ENCODE measurements around the gene IL2RA.
"Not testable (repeated sequence)": the region's sequence is repeated elsewhere in the genome, so short reads cannot be mapped to it uniquely, and the experiment has no call there.

IL2RA gene

GRCh38 chr10:6082496-6083395 lies 20.6 kb upstream of the IL2RA start:
- no peak for DNase-seq (ENCODE audit: low read depth, low spot score)

- DNase-seq (ENCODE audit: low read depth, low spot score): no peak
Measured at GRCh38 chr10:6080417-6080973, 18.3 kb upstream of the IL2RA start.

- no peak for DNase-seq (ENCODE audit: low read depth, low spot score)
Measured at GRCh38 chr10:6079044-6079443, 16.9 kb upstream of the IL2RA start.

GRCh38 chr10:6077071-6077675 lies 15.0 kb upstream of the IL2RA start:
- no peak for DNase-seq (ENCODE audit: low read depth, low spot score)

- DNase-seq (ENCODE audit: low read depth, low spot score): no peak
Measured at GRCh38 chr10:6074489-6075301, 12.5 kb upstream of the IL2RA start.

- no peak for DNase-seq (ENCODE audit: low read depth, low spot score)
Measured at GRCh38 chr10:6072215-6072934, 10.2 kb upstream of the IL2RA start.

GRCh38 chr10:6071181-6072175 lies 9.3 kb upstream of the IL2RA start:
- no peak for DNase-seq (ENCODE audit: low read depth, low spot score)

GRCh38 chr10:6070660-6071059 lies 8.5 kb upstream of the IL2RA start:
- no peak for DNase-seq (ENCODE audit: low read depth, low spot score)

GRCh38 chr10:6069081-6069931 lies 7.1 kb upstream of the IL2RA start:
- DNase-seq (ENCODE audit: low read depth, low spot score): no peak

GRCh38 chr10:6068422-6068821 lies 6.3 kb upstream of the IL2RA start:
- DNase-seq (ENCODE audit: low read depth, low spot score): no peak

GRCh38 chr10:6068006-6068405 lies 5.8 kb upstream of the IL2RA start:
- no peak for DNase-seq (ENCODE audit: low read depth, low spot score)

- DNase-seq (ENCODE audit: low read depth, low spot score): no peak
Measured at GRCh38 chr10:6067457-6067856, 5.3 kb upstream of the IL2RA start.

GRCh38 chr10:6065835-6066234 lies 3.7 kb upstream of the IL2RA start:
- DNase-seq (ENCODE audit: low read depth, low spot score): no peak

- DNase-seq (ENCODE audit: low read depth, low spot score): no peak
Measured at GRCh38 chr10:6065406-6065805, 3.2 kb upstream of the IL2RA start.

GRCh38 chr10:6064726-6065125 lies 2.6 kb upstream of the IL2RA start:
- not testable (repeated sequence) for DNase-seq (ENCODE audit: low read depth, low spot score)

- DNase-seq (ENCODE audit: low read depth, low spot score): no peak
Measured at GRCh38 chr10:6064119-6064518, 2.0 kb upstream of the IL2RA start.

GRCh38 chr10:6061056-6061455 lies 1.1 kb downstream of the IL2RA start:
- DNase-seq (ENCODE audit: low read depth, low spot score): no peak

GRCh38 chr10:6059506-6059905 lies 2.7 kb downstream of the IL2RA start:
- DNase-seq (ENCODE audit: low read depth, low spot score): no peak
